RWPE1 (cell line): Measurements from ENCODE around the gene ALOX12.

Experiments
- CTCF ChIA-PET: fragments of 350-600 bp; sonication (Branson Sonifier 250); formaldehyde crosslinking; extraction: SDS; loops from one replicate; lab custom pipeline; 2021; lab: Yijun Ruan, JAX
- POLR2A ChIA-PET: fragments of 400-600 bp; formaldehyde crosslinking; extraction: SDS; loops from one replicate; lab custom pipeline; 2020; ENCODE audit warnings: antibody characterized with exemption; ENCODE audit not compliant: low non-redundant PET; lab: Yijun Ruan, JAX
- DNase-seq: peaks from one replicate; pipeline ENCODE4 v3.0.0; 2012; ENCODE audit warnings: low spot score
- H3K27ac ChIP-seq: fragments of 450-650 bp; 2 replicates; pipeline ENCODE4 v1.5.1; 2017
- CTCF ChIP-seq: fragments of 450-650 bp; conservative IDR thresholded peaks from 2 replicates; pipeline ENCODE4 v1.5.1; 2017; ENCODE audit warnings: low read depth, mild to moderate bottlenecking

ALOX12 gene

GRCh38 chr17:7035591-7036368, 39.9 kb downstream of the ALOX12 start, which contains the start of gene SLC16A13:
Gene SLC16A13 (plus strand): TSS chr17:7036015. CDS start chr17:7036383, 368 bp downstream.
- POLR2A ChIA-PET: interaction anchor here (1.0 to 1.2 kb wide), 3 partner anchors 10 to 109 kb away, joined by 3 to 4 read pairs (median 3); no protein-coding TSS in a partner anchor
- peak within 1 kb of the TSS; percentile 90 for H3K27ac ChIP-seq
- CTCF ChIA-PET: interaction anchor here (0.6 to 1.6 kb wide), 5 partner anchors 10 to 1031 kb away, joined by 3 to 6 read pairs (median 4); no protein-coding TSS in a partner anchor

GRCh38 chr17:7038025-7038862, 42.4 kb downstream of the ALOX12 start:
- ChIA-PET CTCF (no interaction called here), POLR2A (no interaction called here)
- DNase-seq: no peak
- H3K27ac ChIP-seq: peak overlapping the region; percentile 30; the same call in 1 of the 2 replicates
- no peak for TF ChIP-seq CTCF

More at GRCh38 chr17:7035591-7036368, 39.9 kb downstream of the ALOX12 start, which contains the start of gene SLC16A13:
- DNase-seq: peak; percentile 100
- TF ChIP-seq CTCF: no peak

GRCh38 chr17:7039832-7040231, 44.0 kb downstream of the ALOX12 start:
- TF ChIP-seq CTCF: no peak
- peak overlapping the region; percentile 14; the same call in 1 of the 2 replicates for H3K27ac ChIP-seq
- ChIA-PET CTCF (no interaction called here), POLR2A (no interaction called here)
- no peak for DNase-seq

GRCh38 chr17:7041607-7042500, 46.0 kb downstream of the ALOX12 start:
- no peak for TF ChIP-seq CTCF
- H3K27ac ChIP-seq: no peak overlapping the region
- ChIA-PET CTCF (interaction anchor here (0.6 kb wide), 3 partner anchors 135 to 444 kb away, joined by 3 to 4 read pairs (median 3); no protein-coding TSS in a partner anchor), POLR2A (no interaction called here)
- no peak for DNase-seq

- no peak for TF ChIP-seq CTCF
- ChIA-PET CTCF (interaction anchor here (0.6 kb wide), 1 partner anchor 245 kb away, joined by 3 read pairs; no protein-coding TSS in a partner anchor), POLR2A (no interaction called here)
- no peak for DNase-seq
- H3K27ac ChIP-seq: no peak overlapping the region
Measured at GRCh38 chr17:7042501-7043181, 46.8 kb downstream of the ALOX12 start.
